ENCODE measurements around the gene NTSR1. TPM values are rescaled to one million over a fixed set of nuclear protein-coding genes. Genes with fewer than 3 reads are reported as not detected.

The NTSR1 gene
- polyA plus RNA-seq, 3 donors: 0.35 to 2.5 (median 0.40) TPM

GRCh38 chr20:62745279-62745951, 36.8 kb downstream of the NTSR1 start:
- peaks cover 19 to 25% of the 10 kb centered on the region in 2 donors for H3K4me1 ChIP-seq (ENCODE audit: control insufficient read depth in 1 of 2, insufficient read depth in 2 of 2, low read length in 2 of 2)
- peaks cover 5 to 8% of the 10 kb centered on the region in 2 donors for H3K36me3 Mint-ChIP-seq
- no peak overlapping the region for H3K9ac ChIP-seq (ENCODE audit: insufficient read depth, low read length, poor library complexity, severe bottlenecking)
- peaks cover 5 to 17% (median 9%) of the 10 kb centered on the region in 7 donors for H3K9me3 Mint-ChIP-seq
- H3K79me2 ChIP-seq (ENCODE audit: insufficient read depth, low read length): no peaks in the 10 kb centered on the region
- DNase-seq: no peak
- 92% methylated on average over 11 of the region's 11 CpGs for WGBS (ENCODE audit: insufficient coverage)
- H3K4me2 ChIP-seq (replicated peaks; ENCODE audit: extremely low read depth, low read length, poor library complexity, severe bottlenecking): no peak overlapping the region
- no peak overlapping the region for H2AFZ ChIP-seq (ENCODE audit: insufficient read depth, low read depth, low read length, poor library complexity, severe bottlenecking)
- H3K4me1 Mint-ChIP-seq: peaks cover 25% of the 10 kb centered on the region
- H3K27ac ChIP-seq (ENCODE audit: low read depth in 1 of 2, low read length in 2 of 2): no peak overlapping the region
- no peak overlapping the region for H3K4me3 ChIP-seq (replicated peaks in 1 of 3; ENCODE audit: low read depth in 2 of 3, low read length in 3 of 3)
- intact Hi-C loops (cut with micrococcal nuclease): loop anchor here in 1 of 2 donors (5.0 kb wide), 1 partner anchor 33 kb away; no protein-coding TSS in a partner anchor
- peaks cover 3 to 5% of the 10 kb centered on the region in 2 donors for H3K9me3 ChIP-seq (replicated peaks in 1 of 2; ENCODE audit: control insufficient read depth in 1 of 2, insufficient read depth in 1 of 2, low read length in 2 of 2)
- H3K27me3 Mint-ChIP-seq (ENCODE audit: low read depth in 3 of 3): peaks cover 0 to 3% (median 1%) of the 10 kb centered on the region in 3 donors
- TF ChIP-seq CTCF (IDR thresholded peaks at IDR 0.05): no peak
- peak overlapping the region in 1 of 2 donors; percentile 2 for H3K4me3 Mint-ChIP-seq
- no peaks in the 10 kb centered on the region for H3K27me3 ChIP-seq (ENCODE audit: control insufficient read depth in 2 of 2, insufficient read depth in 2 of 2, low read length in 2 of 2)
- no peaks in the 10 kb centered on the region for H4K20me1 ChIP-seq (ENCODE audit: insufficient read depth, low read length)
- no peaks in the 10 kb centered on the region for H3K36me3 ChIP-seq (replicated peaks in 1 of 2; ENCODE audit: control insufficient read depth in 1 of 2, insufficient read depth in 2 of 2, low read length in 2 of 2)
- H3K27ac Mint-ChIP-seq: peak overlapping the region in 3 of 7 donors; percentile 0 to 26 (median 16)

- peaks cover 5 to 8% of the 10 kb centered on the region in 2 donors for H3K36me3 Mint-ChIP-seq
Measured at GRCh38 chr20:62745952-62746288, 37.3 kb downstream of the NTSR1 start.

More at GRCh38 chr20:62745952-62746288, 37.3 kb downstream of the NTSR1 start:
- Histone ChIP-seq H3K4me1 (ENCODE audit: control insufficient read depth in 1 of 2, insufficient read depth in 2 of 2, low read length in 2 of 2) (peaks cover 14 to 20% of the 10 kb centered on the region in 2 donors), H3K79me2 (ENCODE audit: insufficient read depth, low read length) (no peaks in the 10 kb centered on the region), H3K9me3 (replicated peaks in 1 of 2; ENCODE audit: control insufficient read depth in 1 of 2, insufficient read depth in 1 of 2, low read length in 2 of 2) (peaks cover 3 to 5% of the 10 kb centered on the region in 2 donors), H3K27ac (ENCODE audit: low read depth in 1 of 2, low read length in 2 of 2) (no peak overlapping the region), H3K9ac (ENCODE audit: insufficient read depth, low read length, poor library complexity, severe bottlenecking) (no peak overlapping the region), H3K4me2 (replicated peaks; ENCODE audit: extremely low read depth, low read length, poor library complexity, severe bottlenecking) (no peak overlapping the region), H2AFZ (ENCODE audit: insufficient read depth, low read depth, low read length, poor library complexity, severe bottlenecking) (no peak overlapping the region), H4K20me1 (ENCODE audit: insufficient read depth, low read length) (no peaks in the 10 kb centered on the region), H3K36me3 (replicated peaks in 1 of 2; ENCODE audit: control insufficient read depth in 1 of 2, insufficient read depth in 2 of 2, low read length in 2 of 2) (no peaks in the 10 kb centered on the region), H3K4me3 (replicated peaks in 1 of 3; ENCODE audit: low read depth in 2 of 3, low read length in 3 of 3) (no peak overlapping the region), H3K27me3 (ENCODE audit: control insufficient read depth in 2 of 2, insufficient read depth in 2 of 2, low read length in 2 of 2) (no peaks in the 10 kb centered on the region)
- peaks cover 5 to 17% (median 9%) of the 10 kb centered on the region in 7 donors for H3K9me3 Mint-ChIP-seq
- intact Hi-C loops (cut with micrococcal nuclease): loop anchor here in 1 of 2 donors (5.0 kb wide), 1 partner anchor 34 kb away; no protein-coding TSS in a partner anchor
- WGBS (ENCODE audit: insufficient coverage): 93% methylated on average over 6 of the region's 9 CpGs
- peaks cover 0 to 3% (median 1%) of the 10 kb centered on the region in 3 donors for H3K27me3 Mint-ChIP-seq (ENCODE audit: low read depth in 3 of 3)
- no peak for DNase-seq
- H3K4me3 Mint-ChIP-seq: no peak overlapping the region
- TF ChIP-seq CTCF (IDR thresholded peaks at IDR 0.05): no peak
- no peak overlapping the region for H3K27ac Mint-ChIP-seq
- peaks cover 21% of the 10 kb centered on the region for H3K4me1 Mint-ChIP-seq
